Measurements from ENCODE around the gene ITPR2.
"Not testable (repeated sequence)": the region's sequence is repeated elsewhere in the genome, so short reads cannot be mapped to it uniquely, and the experiment has no call there.

The ITPR2 gene

GRCh38 chr12:26327975-26328644 is 504.9 kb downstream of the ITPR2 start:
- peak in 1 of 2 donors; percentile 75 for DNase-seq

GRCh38 chr12:26323673-26324072 is 509.3 kb downstream of the ITPR2 start:
- DNase-seq, result no peak

GRCh38 chr12:26319511-26319910 is 513.5 kb downstream of the ITPR2 start:
- DNase-seq, result peak; percentile 56 to 98

- DNase-seq, result peak; percentile 60 to 96
These were observed 514.3 kb downstream of the ITPR2 start for GRCh38 chr12:26318661-26319068.

GRCh38 chr12:26317942-26318575 is 514.9 kb downstream of the ITPR2 start:
- DNase-seq, result peak in 1 of 2 donors; percentile 67

GRCh38 chr12:26314103-26314502 is 518.9 kb downstream of the ITPR2 start:
- DNase-seq, result not testable (repeated sequence)

- DNase-seq, result not testable (repeated sequence)
These were observed 522.5 kb downstream of the ITPR2 start for GRCh38 chr12:26310489-26310888.

GRCh38 chr12:26309634-26310033 is 523.4 kb downstream of the ITPR2 start:
- no peak for DNase-seq

- DNase-seq, result no peak
These were observed 528.7 kb downstream of the ITPR2 start for GRCh38 chr12:26304273-26304672.

GRCh38 chr12:26303418-26303817 is 529.6 kb downstream of the ITPR2 start:
- no peak for DNase-seq

- peak in 1 of 2 donors; percentile 57 for DNase-seq
These were observed 530.2 kb downstream of the ITPR2 start for GRCh38 chr12:26302776-26303175.

- no peak for DNase-seq
These were observed 533.2 kb downstream of the ITPR2 start for GRCh38 chr12:26299751-26300150.

- DNase-seq, result peak; percentile 89 to 95
These were observed 534.0 kb downstream of the ITPR2 start for GRCh38 chr12:26298785-26299621.

- DNase-seq, result peak; percentile 72 to 94
These were observed 535.5 kb downstream of the ITPR2 start for GRCh38 chr12:26297396-26298070.

- DNase-seq, result no peak
These were observed 538.0 kb downstream of the ITPR2 start for GRCh38 chr12:26295001-26295400.

GRCh38 chr12:26293612-26294011 is 539.4 kb downstream of the ITPR2 start:
- no peak for DNase-seq

- no peak for DNase-seq
These were observed 540.4 kb downstream of the ITPR2 start for GRCh38 chr12:26292596-26292995.

- no peak for DNase-seq
These were observed 542.4 kb downstream of the ITPR2 start for GRCh38 chr12:26290565-26290964.

- no peak for DNase-seq
These were observed 545.2 kb downstream of the ITPR2 start for GRCh38 chr12:26287671-26288381.
